ENCODE measurements around the gene WDR18. TPM values are rescaled to one million over a fixed set of nuclear protein-coding genes. Genes with fewer than 3 reads are reported as not detected.

WDR18 gene
- polyA plus RNA-seq, 12 donors = 18.9 to 38.0 (median 20.3) TPM; not detected in 1

- DNase-seq = peak; percentile 82
These were observed 56.5 kb downstream of the WDR18 start for GRCh38 chr19:1040476-1041271.

GRCh38 chr19:1041272-1041834 is 57.2 kb downstream of the WDR18 start:
- no peak for DNase-seq

GRCh38 chr19:1041835-1042685 is 57.9 kb downstream of the WDR18 start:
- no peak for DNase-seq

GRCh38 chr19:1042689-1043511 is 58.8 kb downstream of the WDR18 start:
- no peak for DNase-seq

Other genes starting within 250 kb of the WDR18 start
- gene MISP, start 233.2 kb upstream of the WDR18 start, polyA plus RNA-seq (ENCODE audit: insufficient read length in 12 of 12) = 10 to 100 TPM in 1 of 12 donors, under 1 TPM in 9, not detected in 2; 0.07 to 36.0 (median 0.12) TPM
- gene PTBP1, start 186.9 kb upstream of the WDR18 start, polyA plus RNA-seq (ENCODE audit: insufficient read length in 12 of 12) = 100 to 1,000 TPM in 11 of 12 donors, not detected in 1; 116 to 245 (median 136) TPM
- 1 to 10 TPM in 3 of 12 donors, under 1 TPM in 7, not detected in 2; 0.12 to 2.7 (median 0.46) TPM for gene PLPPR3, start 162.4 kb upstream of the WDR18 start, polyA plus RNA-seq (ENCODE audit: insufficient read length in 12 of 12)
- gene AZU1, start 156.5 kb upstream of the WDR18 start, polyA plus RNA-seq (ENCODE audit: insufficient read length in 12 of 12) = 1 to 10 TPM in 5 of 12 donors, under 1 TPM in 5, not detected in 2; 0.42 to 8.7 (median 0.90) TPM
- gene PRTN3, start 143.3 kb upstream of the WDR18 start, polyA plus RNA-seq (ENCODE audit: insufficient read length in 12 of 12) = 10 to 100 TPM in 1 of 12 donors, 1 to 10 TPM in 7, under 1 TPM in 2, not detected in 2; 0.66 to 12.0 (median 1.3) TPM
- gene ELANE, start 132.0 kb upstream of the WDR18 start, polyA plus RNA-seq (ENCODE audit: insufficient read length in 12 of 12) = 1 to 10 TPM in 2 of 12 donors, under 1 TPM in 5, not detected in 5; 0.21 to 1.2 (median 0.33) TPM
- gene CFD, start 124.7 kb upstream of the WDR18 start, polyA plus RNA-seq (ENCODE audit: insufficient read length in 12 of 12) = 10 to 100 TPM in 1 of 12 donors, 1 to 10 TPM in 9, under 1 TPM in 1, not detected in 1; 0.98 to 20.8 (median 1.6) TPM
- gene MED16, start 91.2 kb upstream of the WDR18 start, polyA plus RNA-seq (ENCODE audit: insufficient read length in 12 of 12) = 1,000 to 10,000 TPM in 1 of 12 donors, 10 to 100 TPM in 11; 26.2 to 1,072 (median 32.9) TPM
- not detected for gene RNU6-9, start 90.9 kb upstream of the WDR18 start, polyA plus RNA-seq (ENCODE audit: insufficient read length in 12 of 12)
- 10 to 100 TPM in 11 of 12 donors, not detected in 1; 21.0 to 60.9 (median 27.3) TPM for gene R3HDM4, start 71.1 kb upstream of the WDR18 start, polyA plus RNA-seq (ENCODE audit: insufficient read length in 12 of 12)
- not detected for gene KISS1R, start 67.0 kb upstream of the WDR18 start, polyA plus RNA-seq (ENCODE audit: insufficient read length in 12 of 12)
- gene ARID3A, start 58.3 kb upstream of the WDR18 start, polyA plus RNA-seq (ENCODE audit: insufficient read length in 12 of 12) = 100 to 1,000 TPM in 1 of 12 donors, 10 to 100 TPM in 6, 1 to 10 TPM in 5; 7.5 to 100 (median 10.3) TPM
- under 1 TPM in 10 of 12 donors, not detected in 2; 0.05 to 0.25 (median 0.14) TPM for gene GRIN3B, start 16.1 kb downstream of the WDR18 start, polyA plus RNA-seq (ENCODE audit: insufficient read length in 12 of 12)
- 100 to 1,000 TPM in 2 of 12 donors, 10 to 100 TPM in 9, not detected in 1; 56.1 to 123 (median 70.5) TPM for gene TMEM259, start 36.8 kb downstream of the WDR18 start, polyA plus RNA-seq (ENCODE audit: insufficient read length in 12 of 12)
- gene RNU6-2, start 37.2 kb downstream of the WDR18 start, polyA plus RNA-seq (ENCODE audit: insufficient read length in 12 of 12) = not detected
- 10 to 100 TPM in 11 of 12 donors, not detected in 1; 36.3 to 89.8 (median 46.7) TPM for gene CNN2, start 42.3 kb downstream of the WDR18 start, polyA plus RNA-seq (ENCODE audit: insufficient read length in 12 of 12)
- gene ABCA7, start 55.8 kb downstream of the WDR18 start, polyA plus RNA-seq (ENCODE audit: insufficient read length in 12 of 12) = 10 to 100 TPM in 9 of 12 donors, 1 to 10 TPM in 2, not detected in 1; 7.1 to 23.7 (median 18.2) TPM
- gene ARHGAP45, start 82.8 kb downstream of the WDR18 start, polyA plus RNA-seq (ENCODE audit: insufficient read length in 12 of 12) = 10 to 100 TPM in 3 of 12 donors, 1 to 10 TPM in 8, not detected in 1; 6.0 to 26.0 (median 8.1) TPM
- 100 to 1,000 TPM in 8 of 12 donors, 10 to 100 TPM in 3, not detected in 1; 79.7 to 135 (median 108) TPM for gene POLR2E, start 111.0 kb downstream of the WDR18 start, polyA plus RNA-seq (ENCODE audit: insufficient read length in 12 of 12)
- 100 to 1,000 TPM in 11 of 12 donors, not detected in 1; 122 to 187 (median 142) TPM for gene GPX4, start 119.6 kb downstream of the WDR18 start, polyA plus RNA-seq (ENCODE audit: insufficient read length in 12 of 12)
- gene SBNO2, start 189.9 kb downstream of the WDR18 start, polyA plus RNA-seq (ENCODE audit: insufficient read length in 12 of 12) = 10 to 100 TPM in 6 of 12 donors, 1 to 10 TPM in 5, not detected in 1; 7.4 to 33.2 (median 10.2) TPM
- gene STK11, start 221.4 kb downstream of the WDR18 start, polyA plus RNA-seq (ENCODE audit: insufficient read length in 12 of 12) = 10 to 100 TPM in 11 of 12 donors, not detected in 1; 35.8 to 56.1 (median 44.3) TPM

All from muscle of arm (tissue), 12 donors.